GM13977 (cell line): Measurements from ENCODE around the gene GPR132.

ENCODE experiments used
- DNase-seq: peaks from one replicate; pipeline ENCODE4 v3.0.0; 2012; ENCODE audit warnings: low spot score
- in situ Hi-C: fragments of 300-500 bp; cut with MboI; formaldehyde crosslinking; loops from one replicate; pipeline ENCODE4 v1.12.0; 2022; ENCODE audit warnings: low sequenced_read_pairs, low pct_unique_long_range_greater_than_20kb, mixed read lengths, inconsistent platforms; ENCODE audit not compliant: unreplicated experiment
- TF ChIP-seq, protein P1 (sequence below): IDR thresholded peaks from 2 replicates; pipeline ENCODE4 v1.5.1; 2012; ENCODE audit warnings: mild to moderate bottlenecking, control low read depth; ENCODE audit not compliant: insufficient read depth; ENCODE audit errors: extremely low read depth, missing control alignments

Gene GPR132

GRCh38 chr14:105072892-105073719 lies 7.9 kb upstream of the GPR132 start:
- in situ Hi-C loops: no loop called here
- TF ChIP-seq, protein P1, sequence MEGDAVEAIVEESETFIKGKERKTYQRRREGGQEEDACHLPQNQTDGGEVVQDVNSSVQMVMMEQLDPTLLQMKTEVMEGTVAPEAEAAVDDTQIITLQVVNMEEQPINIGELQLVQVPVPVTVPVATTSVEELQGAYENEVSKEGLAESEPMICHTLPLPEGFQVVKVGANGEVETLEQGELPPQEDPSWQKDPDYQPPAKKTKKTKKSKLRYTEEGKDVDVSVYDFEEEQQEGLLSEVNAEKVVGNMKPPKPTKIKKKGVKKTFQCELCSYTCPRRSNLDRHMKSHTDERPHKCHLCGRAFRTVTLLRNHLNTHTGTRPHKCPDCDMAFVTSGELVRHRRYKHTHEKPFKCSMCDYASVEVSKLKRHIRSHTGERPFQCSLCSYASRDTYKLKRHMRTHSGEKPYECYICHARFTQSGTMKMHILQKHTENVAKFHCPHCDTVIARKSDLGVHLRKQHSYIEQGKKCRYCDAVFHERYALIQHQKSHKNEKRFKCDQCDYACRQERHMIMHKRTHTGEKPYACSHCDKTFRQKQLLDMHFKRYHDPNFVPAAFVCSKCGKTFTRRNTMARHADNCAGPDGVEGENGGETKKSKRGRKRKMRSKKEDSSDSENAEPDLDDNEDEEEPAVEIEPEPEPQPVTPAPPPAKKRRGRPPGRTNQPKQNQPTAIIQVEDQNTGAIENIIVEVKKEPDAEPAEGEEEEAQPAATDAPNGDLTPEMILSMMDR: no peak
- DNase-seq: no peak

GRCh38 chr14:105072381-105072861 lies 7.2 kb upstream of the GPR132 start:
- in situ Hi-C loops: no loop called here
- TF ChIP-seq, protein P1: no peak
- DNase-seq: no peak

DNA sequence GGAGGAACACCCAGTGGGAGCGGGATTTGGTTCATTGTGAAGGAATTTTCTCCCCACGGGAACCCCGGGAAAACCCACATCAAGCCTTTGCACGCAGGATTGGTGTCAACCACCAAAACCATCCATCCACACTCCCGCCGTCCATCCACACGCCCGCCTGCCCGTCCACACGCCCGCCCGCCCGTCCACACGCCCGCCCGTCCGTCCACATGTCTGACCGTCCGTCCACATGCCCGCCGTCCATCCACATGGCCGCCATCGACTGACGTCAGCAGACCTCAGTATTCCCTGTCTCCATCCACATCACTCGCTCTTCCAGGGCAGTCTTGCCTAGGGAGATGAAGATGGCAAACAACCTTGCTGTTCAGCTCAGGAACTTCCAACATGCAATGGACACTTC lies 6.7 kb upstream of the GPR132 start:
- in situ Hi-C loops: no loop called here

GRCh38 chr14:105071326-105071725 lies 6.1 kb upstream of the GPR132 start:
- in situ Hi-C loops: no loop called here
- TF ChIP-seq, protein P1: no peak
- no peak for DNase-seq

More for the DNA sequence above, 6.7 kb upstream of the GPR132 start:
- DNase-seq: no peak
- TF ChIP-seq, protein P1: no peak

- TF ChIP-seq, protein P1: no peak
- in situ Hi-C loops: no loop called here
- peak; percentile 79 for DNase-seq
Measured at GRCh38 chr14:105070760-105071137, 5.5 kb upstream of the GPR132 start.

DNA sequence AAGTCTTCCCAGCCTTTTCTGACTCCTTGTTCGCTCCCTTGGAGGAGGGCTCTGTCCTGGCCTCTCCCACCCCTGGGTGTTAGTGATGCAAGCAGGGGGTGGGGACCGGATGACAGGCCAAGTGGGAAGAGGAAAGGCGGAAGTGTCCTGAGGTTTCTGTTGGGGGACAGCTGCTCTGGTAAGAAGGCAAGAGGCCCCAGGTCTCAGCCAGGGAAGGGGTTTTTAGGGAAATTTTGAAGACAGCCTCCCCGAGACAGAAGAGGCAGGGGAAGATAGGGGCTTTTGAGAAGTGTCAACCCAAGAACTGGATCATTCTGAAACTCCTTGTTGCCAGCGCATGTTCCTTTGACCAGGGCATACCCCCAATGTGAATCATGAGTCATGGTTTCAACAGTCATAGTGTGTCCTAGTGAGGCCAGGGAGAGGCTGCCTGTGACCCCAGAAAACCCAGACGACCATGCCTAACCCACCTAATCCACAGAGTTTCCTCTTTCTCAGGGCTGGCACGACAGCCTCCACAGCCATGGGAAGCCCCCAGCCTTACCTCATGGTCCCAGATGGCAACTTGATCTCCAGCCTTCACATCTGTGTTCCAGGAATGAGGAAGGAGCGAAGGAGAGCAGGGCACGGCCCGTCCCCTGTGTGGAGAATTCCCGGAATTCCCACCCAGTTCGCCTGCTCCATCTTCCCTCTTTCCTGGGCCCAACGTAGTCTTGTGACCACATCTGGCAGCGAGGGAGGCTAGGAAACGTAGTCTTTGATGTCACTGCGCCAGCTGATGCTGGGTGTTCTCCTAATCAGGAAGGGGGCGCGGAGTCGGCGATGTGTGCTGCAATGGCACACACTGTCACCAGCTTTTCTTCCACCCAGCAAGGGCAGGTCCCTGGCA lies 4.9 kb upstream of the GPR132 start:
- in situ Hi-C loops: no loop called here

More for the DNA sequence above, 4.9 kb upstream of the GPR132 start:
- TF ChIP-seq, protein P1: no peak
- peak; percentile 91 for DNase-seq
